Measurements from ENCODE around the gene C11orf58. TPM values are rescaled to one million over a fixed set of nuclear protein-coding genes. Genes with fewer than 3 reads are reported as not detected.

C11orf58 gene
- total and polyA plus RNA-seq, 10 donors, result 83.9 to 147 (median 124) TPM

- no peak for TF ChIP-seq POLR2A (IDR thresholded peaks at IDR 0.05)
- TF ChIP-seq POLR2AphosphoS5 (IDR thresholded peaks at IDR 0.05), result no peak
- TF ChIP-seq CTCF (IDR thresholded peaks at IDR 0.05 in 8 of 11, conservative IDR thresholded peaks at IDR 0.05 in 3 of 11), result no peak
- Histone ChIP-seq H3K4me1 (peaks cover 4 to 66% (median 39%) of the 10 kb centered on the region in 6 donors), H3K36me3 (no peaks in the 10 kb centered on the region), H3K27ac (peak overlapping the region in 7 of 8 donors; percentile 16 to 70 (median 61)), H3K4me3 (peak overlapping the region in 1 of 8 donors; percentile 30), H3K27me3 (replicated peaks in 1 of 7) (no peaks in the 10 kb centered on the region), H3K9me3 (no peaks in the 10 kb centered on the region)
- WGBS, 5 donors, result 9 to 32% (median 19%) methylated on average over 3 of the region's 3 CpGs
- peak; percentile 41 for DNase-seq
- intact Hi-C loops (cut with DNase I; ENCODE audit: low total_unique reads), result no loop called here
These were observed 68.9 kb downstream of the C11orf58 start for GRCh38 chr11:16807306-16807705.

Data from spleen (tissue), 11 donors.